GM12864 (cell line): ENCODE results near the gene PTPRT.

ENCODE experiments used
- DNase-seq: peaks from one replicate; pipeline ENCODE4 v3.0.0-alpha.2; 2011; ENCODE audit warnings: low read depth
- H3K4me3 ChIP-seq: 2 replicates; pipeline ENCODE4 v1.5.1; 2011; ENCODE audit warnings: mild to moderate bottlenecking, low read depth, low read length, control low read depth
- TF ChIP-seq, protein P1 (sequence below): IDR thresholded peaks from 2 replicates; pipeline ENCODE4 v1.5.1; 2011; ENCODE audit warnings: low read depth, mild to moderate bottlenecking, moderate library complexity, low read length, control low read depth, inconsistent platforms; ENCODE audit errors: missing control alignments

Gene PTPRT

DNA sequence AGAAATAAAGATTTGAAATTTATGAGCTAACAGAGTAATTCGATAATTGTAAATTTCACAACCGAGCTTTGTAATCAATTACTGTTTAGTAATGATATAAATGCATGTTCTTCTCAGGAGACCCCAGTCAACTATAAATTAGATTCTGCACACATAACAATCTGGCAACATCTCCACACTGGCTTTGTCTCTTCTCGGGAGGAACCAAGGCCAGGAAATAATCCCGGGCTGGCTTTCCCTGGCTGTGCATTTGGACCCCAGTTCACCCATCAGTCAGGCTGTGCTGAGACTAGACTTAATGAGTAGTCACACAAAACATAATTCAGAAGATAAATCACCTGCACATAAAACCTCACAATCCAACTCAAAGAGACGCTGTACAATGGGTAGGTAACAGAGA lies 65.5 kb downstream of the PTPRT start:
- TF ChIP-seq, protein P1, sequence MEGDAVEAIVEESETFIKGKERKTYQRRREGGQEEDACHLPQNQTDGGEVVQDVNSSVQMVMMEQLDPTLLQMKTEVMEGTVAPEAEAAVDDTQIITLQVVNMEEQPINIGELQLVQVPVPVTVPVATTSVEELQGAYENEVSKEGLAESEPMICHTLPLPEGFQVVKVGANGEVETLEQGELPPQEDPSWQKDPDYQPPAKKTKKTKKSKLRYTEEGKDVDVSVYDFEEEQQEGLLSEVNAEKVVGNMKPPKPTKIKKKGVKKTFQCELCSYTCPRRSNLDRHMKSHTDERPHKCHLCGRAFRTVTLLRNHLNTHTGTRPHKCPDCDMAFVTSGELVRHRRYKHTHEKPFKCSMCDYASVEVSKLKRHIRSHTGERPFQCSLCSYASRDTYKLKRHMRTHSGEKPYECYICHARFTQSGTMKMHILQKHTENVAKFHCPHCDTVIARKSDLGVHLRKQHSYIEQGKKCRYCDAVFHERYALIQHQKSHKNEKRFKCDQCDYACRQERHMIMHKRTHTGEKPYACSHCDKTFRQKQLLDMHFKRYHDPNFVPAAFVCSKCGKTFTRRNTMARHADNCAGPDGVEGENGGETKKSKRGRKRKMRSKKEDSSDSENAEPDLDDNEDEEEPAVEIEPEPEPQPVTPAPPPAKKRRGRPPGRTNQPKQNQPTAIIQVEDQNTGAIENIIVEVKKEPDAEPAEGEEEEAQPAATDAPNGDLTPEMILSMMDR = no peak
- no peak overlapping the region for H3K4me3 ChIP-seq
- DNase-seq = no peak

DNA sequence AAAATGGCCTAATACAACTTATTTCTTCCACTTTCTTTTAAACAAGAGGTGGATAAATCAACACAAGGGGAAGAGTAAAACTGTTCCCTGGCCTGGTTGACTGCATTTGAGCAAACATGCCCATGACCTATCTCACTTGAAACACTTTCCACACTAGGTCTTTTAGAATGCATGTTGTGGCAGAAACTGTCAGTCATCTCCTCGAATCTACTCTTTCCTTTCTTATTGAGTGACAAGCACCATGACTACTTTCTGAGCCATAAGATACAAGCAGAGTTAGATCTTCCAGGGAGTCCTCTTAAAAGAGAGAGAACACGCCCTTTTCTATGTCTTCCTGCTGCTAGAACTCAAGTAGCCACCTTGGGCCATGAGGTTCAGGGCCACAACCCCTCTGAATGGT lies 66.5 kb downstream of the PTPRT start:
- DNase-seq = no peak
- TF ChIP-seq, protein P1 = no peak
- H3K4me3 ChIP-seq = no peak overlapping the region

DNA sequence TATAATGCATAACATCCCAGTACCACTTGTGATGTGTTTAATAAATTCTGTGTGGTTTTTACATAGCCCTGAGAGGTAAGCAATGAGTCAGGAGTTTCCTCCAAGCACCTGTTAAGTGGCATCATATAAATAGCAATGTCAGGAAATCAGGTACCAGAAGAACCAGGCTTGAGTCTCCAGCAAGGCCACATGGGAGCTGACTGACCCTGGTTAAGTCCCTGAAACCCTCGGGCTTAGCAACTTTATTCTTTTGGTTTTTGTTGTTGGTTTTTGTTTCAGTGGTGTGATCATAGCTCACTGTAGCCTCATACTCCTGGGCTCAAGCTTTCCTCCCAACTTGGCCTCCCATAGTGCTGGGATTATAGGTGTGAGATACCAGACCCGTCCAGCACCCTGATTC lies 70.0 kb downstream of the PTPRT start:
- TF ChIP-seq, protein P1 = no peak

DNA sequence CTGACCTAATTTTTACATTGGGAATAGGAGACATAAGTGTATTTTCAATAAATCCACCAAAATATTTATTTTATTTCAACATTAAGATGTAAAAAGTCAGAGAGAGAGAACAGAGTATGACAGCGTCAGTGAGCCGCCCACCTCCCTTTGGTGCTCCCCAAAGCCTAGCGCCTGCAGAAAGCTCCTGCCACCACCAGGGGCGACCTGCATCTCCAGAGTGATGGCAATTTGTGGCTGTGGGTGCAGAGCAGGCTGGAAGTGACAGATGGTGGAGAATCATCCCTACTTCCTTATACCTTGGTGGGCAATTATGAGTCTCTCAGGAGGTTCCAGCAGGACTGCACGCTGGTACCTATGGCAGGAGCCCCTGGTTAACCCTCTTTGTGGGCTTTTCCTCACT lies 87.3 kb downstream of the PTPRT start:
- H3K4me3 ChIP-seq = no peak overlapping the region
- no peak for DNase-seq
- TF ChIP-seq, protein P1 = peak; percentile 38

More for the DNA sequence above, 70.0 kb downstream of the PTPRT start:
- DNase-seq = no peak
- H3K4me3 ChIP-seq = no peak overlapping the region

DNA sequence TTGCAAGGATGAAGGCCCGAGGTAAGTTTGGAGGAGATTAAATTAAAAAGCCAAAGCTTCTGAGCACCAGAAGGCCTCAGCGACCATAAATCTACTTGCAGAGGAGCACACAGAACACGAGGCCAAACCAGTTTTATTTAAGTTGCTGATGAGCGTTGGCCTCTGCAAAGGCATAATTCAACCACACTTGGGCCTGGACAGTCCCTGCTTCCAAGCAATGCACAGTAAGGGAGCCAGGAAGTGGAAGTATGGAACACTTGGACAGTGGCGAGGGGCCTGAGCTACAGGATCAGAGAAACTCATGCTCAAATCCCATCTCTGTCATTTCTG lies 92.8 kb downstream of the PTPRT start:
- DNase-seq = no peak
- TF ChIP-seq, protein P1 = no peak
- H3K4me3 ChIP-seq = no peak overlapping the region

DNA sequence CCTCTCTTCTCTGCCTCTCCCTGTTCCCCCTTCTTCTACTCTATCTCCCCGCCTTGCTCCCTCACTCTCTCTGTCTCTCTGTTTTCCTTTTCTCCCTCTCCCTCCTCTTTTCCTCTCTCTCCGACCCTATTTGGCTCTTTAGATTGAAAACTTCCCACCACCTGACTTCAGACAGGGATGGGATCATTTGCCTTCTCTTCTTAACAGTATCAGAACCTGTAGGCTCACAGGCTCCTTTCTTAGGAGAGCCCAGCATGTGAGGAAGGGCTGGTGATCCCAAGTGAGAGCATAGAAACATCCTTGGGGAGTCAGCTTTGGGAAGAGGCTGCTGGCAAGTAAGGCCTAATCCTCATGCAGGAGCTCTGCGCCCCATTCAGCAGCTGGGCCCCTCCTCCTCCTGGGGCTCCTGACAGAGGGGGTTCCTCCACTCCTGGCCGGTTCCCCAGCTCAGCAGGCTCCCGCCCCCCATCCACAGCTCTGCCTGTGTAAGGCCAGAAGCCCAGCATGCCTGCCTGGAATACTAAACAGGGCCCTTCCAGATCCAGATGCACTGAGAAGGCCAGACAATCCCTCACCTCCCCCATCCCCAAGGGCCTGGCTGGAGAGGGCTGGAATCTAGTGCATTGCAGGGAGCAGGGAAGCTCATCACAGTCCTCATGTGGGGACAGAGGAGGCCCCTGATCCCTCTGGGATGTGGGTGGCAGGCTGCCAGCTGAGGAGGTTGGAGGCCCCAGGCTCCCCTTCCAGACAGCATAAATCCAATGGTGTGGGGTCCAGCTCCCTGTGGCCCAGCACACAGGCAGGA lies 93.4 kb downstream of the PTPRT start:
- no peak for DNase-seq
- H3K4me3 ChIP-seq = no peak overlapping the region
- TF ChIP-seq, protein P1 = no peak

DNA sequence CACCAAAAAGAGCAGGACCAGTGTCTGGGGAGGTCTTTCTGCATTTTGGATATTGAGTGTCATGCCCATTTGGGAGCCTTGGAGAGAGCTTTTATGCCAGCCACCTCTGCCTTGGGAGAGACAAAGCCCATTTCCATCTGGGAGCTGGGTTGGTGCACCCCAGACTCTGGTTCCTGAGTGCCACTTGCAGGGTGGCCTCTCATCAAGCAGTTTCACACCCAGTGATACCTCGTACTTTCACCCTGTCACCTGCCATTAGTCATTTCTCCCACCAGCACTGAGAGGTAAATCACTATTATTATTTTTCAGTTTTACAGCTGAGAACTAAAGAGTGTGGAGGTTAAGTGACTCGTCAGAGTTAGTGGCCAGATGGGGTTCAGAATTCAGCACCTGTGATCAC lies 94.7 kb downstream of the PTPRT start:
- TF ChIP-seq, protein P1 = no peak
- DNase-seq = no peak
- H3K4me3 ChIP-seq = no peak overlapping the region
